Neural cell (in vitro differentiated cells): Measurements from ENCODE around the gene CCDC40. TPM values are rescaled to one million over a fixed set of nuclear protein-coding genes. Genes with fewer than 3 reads are reported as not detected.

Experiments
- H2AFZ ChIP-seq: fragments of 200-600, 300-800 bp; sonication (generic), shearing (Covaris generic); 2 replicates; pipeline ENCODE4 v1.6.0; 2014; ENCODE audit warnings: low read depth, mild to moderate bottlenecking, antibody characterized with exemption, low read length, moderate library complexity
- H3F3A ChIP-seq: fragments of 200-600 bp; shearing (Covaris generic); 2 replicates; pipeline ENCODE4 v1.6.1; 2016; ENCODE audit warnings: mild to moderate bottlenecking, moderate library complexity, mixed read lengths, antibody characterized with exemption, low read length; ENCODE audit not compliant: insufficient read depth, poor library complexity, severe bottlenecking
- H3K27ac ChIP-seq: fragments of 200-600, 300-800 bp; sonication (generic), shearing (Covaris generic); 2 replicates; pipeline ENCODE4 v1.5.1; 2014; ENCODE audit warnings: mild to moderate bottlenecking, low read length, moderate library complexity
- H3K27me3 ChIP-seq: fragments of 300-800, 200-600 bp; sonication (generic), shearing (Covaris generic); 2 replicates; pipeline ENCODE4 v1.6.0; 2014; ENCODE audit warnings: mild to moderate bottlenecking, low read depth, low read length, moderate library complexity; ENCODE audit not compliant: insufficient read depth
- H3K36me3 ChIP-seq: fragments of 300-800, 200-600 bp; sonication (generic), shearing (Covaris generic); 2 replicates; pipeline ENCODE4 v1.5.1; 2014; ENCODE audit warnings: mild to moderate bottlenecking, antibody characterized with exemption, low read length, moderate library complexity; ENCODE audit not compliant: insufficient read depth
- H3K4me2 ChIP-seq: fragments of 300-800, 200-600 bp; sonication (generic), shearing (Covaris generic); 2 replicates; pipeline ENCODE4 v1.6.0; 2014; ENCODE audit warnings: mild to moderate bottlenecking, low read length
- H3K4me3 ChIP-seq: fragments of 300-800, 200-600 bp; sonication (generic), shearing (Covaris generic); 2 replicates; pipeline ENCODE4 v1.5.1; 2014; ENCODE audit warnings: mild to moderate bottlenecking, low read length, moderate library complexity
- H3K79me2 ChIP-seq: fragments of 200-600 bp; shearing (Covaris generic); replicated peaks from 2 replicates; pipeline ENCODE4 v1.6.0; 2014; ENCODE audit warnings: mild to moderate bottlenecking, low read length, moderate library complexity; ENCODE audit not compliant: insufficient read depth
- H3K9ac ChIP-seq: fragments of 300-800, 200-600 bp; sonication (generic), shearing (Covaris generic); 2 replicates; pipeline ENCODE4 v1.6.1; 2016; ENCODE audit warnings: mild to moderate bottlenecking, low read length, mixed read lengths
- H3K9me2 ChIP-seq: fragments of 200-600 bp; shearing (Covaris generic); 2 replicates; pipeline ENCODE4 v1.6.1; 2016; ENCODE audit warnings: mild to moderate bottlenecking, low read length, mixed read lengths; ENCODE audit not compliant: insufficient read depth
- H3K9me3 ChIP-seq: fragments of 200-600, 300-800 bp; sonication (generic), shearing (Covaris generic); 2 replicates; pipeline ENCODE4 v1.6.1; 2016; ENCODE audit warnings: mild to moderate bottlenecking, mixed run types, low read length, moderate library complexity, mixed read lengths
- H4K20me1 ChIP-seq: fragments of 200-600 bp; shearing (Covaris generic); 2 replicates; pipeline ENCODE4 v1.6.1; 2016; ENCODE audit warnings: mild to moderate bottlenecking, mixed run types; ENCODE audit not compliant: insufficient read depth
- CTCF ChIP-seq: fragments of 450-650 bp; IDR thresholded peaks from 2 replicates; pipeline ENCODE4 v1.5.1; 2014; ENCODE audit warnings: antibody characterized with exemption, mild to moderate bottlenecking, moderate library complexity; ENCODE audit not compliant: poor library complexity, severe bottlenecking
- EP300 ChIP-seq: fragments of 450-650 bp; conservative IDR thresholded peaks from 2 replicates; pipeline ENCODE4 v1.6.1; 2014; ENCODE audit warnings: antibody characterized with exemption, mild to moderate bottlenecking, moderate library complexity; ENCODE audit not compliant: poor library complexity, severe bottlenecking
- EZH2 ChIP-seq: fragments of 200-600, 300-800 bp; shearing (Covaris generic), sonication (generic); IDR thresholded peaks from 2 replicates; pipeline ENCODE4 v1.6.1; 2014; ENCODE audit warnings: antibody characterized with exemption, low read length, borderline replicate concordance, mild to moderate bottlenecking; ENCODE audit not compliant: insufficient read depth, poor library complexity, severe bottlenecking
- MXI1 ChIP-seq: fragments of 450-650 bp; conservative IDR thresholded peaks from 2 replicates; pipeline ENCODE4 v1.6.1; 2014; ENCODE audit warnings: antibody characterized with exemption, mild to moderate bottlenecking; ENCODE audit not compliant: poor library complexity, severe bottlenecking
- POLR2AphosphoS5 ChIP-seq: IDR thresholded peaks from 2 replicates; pipeline ENCODE4 v1.6.1; 2012
- RAD21 ChIP-seq: fragments of 450-650 bp; conservative IDR thresholded peaks from 2 replicates; pipeline ENCODE4 v1.6.1; 2014; ENCODE audit warnings: antibody characterized with exemption, mild to moderate bottlenecking, moderate library complexity
- REST ChIP-seq: IDR thresholded peaks from 2 replicates; pipeline ENCODE4 v1.6.1; 2012; ENCODE audit warnings: borderline replicate concordance
- SMC3 ChIP-seq: fragments of 450-650 bp; conservative IDR thresholded peaks from 2 replicates; pipeline ENCODE4 v1.6.1; 2014; ENCODE audit warnings: antibody characterized with exemption, mild to moderate bottlenecking, moderate library complexity; ENCODE audit not compliant: poor library complexity
- TAF1 ChIP-seq: IDR thresholded peaks from 2 replicates; pipeline ENCODE4 v1.6.1; 2012; ENCODE audit warnings: low read depth
- polyA plus RNA-seq: library from polyadenylated mRNA; depleted of rRNA; stranded (reverse); fragments of >200 nt; gene quantifications from 2 replicates; pipeline ENCODE4 v1.2.3, GENCODE V29; 2014

CCDC40 gene
- polyA plus RNA-seq, 1 donor from 2014 or later, result 5.5 TPM

GRCh38 chr17:80091376-80091775 is 54.9 kb downstream of the CCDC40 start:
- no peak overlapping the region for H3K4me3 ChIP-seq
- H3K27ac ChIP-seq, result no peak overlapping the region
- no peak overlapping the region for H2AFZ ChIP-seq
- no peak overlapping the region for H3K9ac ChIP-seq
- no peak overlapping the region for H3K4me2 ChIP-seq
- no peaks in the 10 kb centered on the region for H3F3A ChIP-seq
- H3K9me3 ChIP-seq, result no peaks in the 10 kb centered on the region
- no peak for TF ChIP-seq RAD21
- TF ChIP-seq MXI1, result no peak
- no peak for TF ChIP-seq REST
- TF ChIP-seq EZH2, result no peak
- TF ChIP-seq EP300, result no peak
- no peak for TF ChIP-seq POLR2AphosphoS5
- TF ChIP-seq SMC3, result no peak
- no peak for TF ChIP-seq TAF1
- TF ChIP-seq CTCF, result no peak
- H3K36me3 ChIP-seq, result no peaks in the 10 kb centered on the region
- no peaks in the 10 kb centered on the region for H4K20me1 ChIP-seq
- no peaks in the 10 kb centered on the region for H3K27me3 ChIP-seq
- H3K9me2 ChIP-seq, result no peaks in the 10 kb centered on the region
- no peaks in the 10 kb centered on the region for H3K79me2 ChIP-seq

- Histone ChIP-seq H3F3A (no peaks in the 10 kb centered on the region), H3K4me2 (no peak overlapping the region), H3K27me3 (no peaks in the 10 kb centered on the region), H3K9me2 (no peaks in the 10 kb centered on the region), H2AFZ (no peak overlapping the region), H3K9me3 (no peaks in the 10 kb centered on the region), H3K36me3 (no peaks in the 10 kb centered on the region), H3K4me3 (no peak overlapping the region), H3K79me2 (no peaks in the 10 kb centered on the region), H4K20me1 (no peaks in the 10 kb centered on the region), H3K27ac (no peak overlapping the region), H3K9ac (no peak overlapping the region)
- TF ChIP-seq EP300, result no peak
- no peak for TF ChIP-seq EZH2
- TF ChIP-seq TAF1, result no peak
- TF ChIP-seq POLR2AphosphoS5, result no peak
- no peak for TF ChIP-seq CTCF
- no peak for TF ChIP-seq RAD21
Observed at GRCh38 chr17:80092959-80093358, 56.5 kb downstream of the CCDC40 start.
